Thyroid gland (tissue), 4 donors: Measurements from ENCODE around the gene FERD3L. TPM values are rescaled to one million over a fixed set of nuclear protein-coding genes. Genes with fewer than 3 reads are reported as not detected.

Source experiments
- DNase-seq, 2 donors: peaks; one replicate each; pipeline ENCODE4 v3.0.0-alpha.2; 2019
- H3K27ac ChIP-seq, 3 donors: fragments of 200-600 bp; sonication (generic); 1 replicate in 2 of 3; 2 replicates in 1 of 3; pipeline ENCODE4 v1.5.1; 2016 to 2019; ENCODE audit warnings: mild to moderate bottlenecking in 1 of 3, moderate library complexity in 1 of 3
- H3K27me3 ChIP-seq: fragments of 200-600 bp; sonication (generic); one replicate; pipeline ENCODE4 v1.5.1; 2019
- H3K36me3 ChIP-seq, 2 donors: fragments of 200-600 bp; sonication (generic); one replicate each; pipeline ENCODE4 v1.5.1; 2016 to 2019
- H3K4me1 ChIP-seq, 2 donors: fragments of 200-600 bp; sonication (generic); one replicate each; pipeline ENCODE4 v1.5.1; 2017 to 2019
- H3K4me3 ChIP-seq, 3 donors: fragments of 200-600 bp; sonication (generic); replicated peaks in 1 of 3; 1 replicate in 2 of 3; 2 replicates in 1 of 3; pipeline ENCODE4 v1.5.1; 2016; ENCODE audit warnings: mild to moderate bottlenecking in 1 of 3
- H3K9me3 ChIP-seq: fragments of 200-600 bp; sonication (generic); one replicate; pipeline ENCODE4 v1.5.1; 2017
- POLR2A ChIP-seq, 2 donors: fragments of 450-650 bp; IDR thresholded peaks; one replicate each; pipeline ENCODE4 v1.6.1; 2017; ENCODE audit warnings: antibody characterized with exemption in 2 of 2, mild to moderate bottlenecking in 2 of 2, moderate library complexity in 1 of 2
- WGBS, 2 donors: methylation state at CpG; one replicate each; pipeline ENCODE4 v1.1.5; 2017; 5-methylcytosine and 5-hydroxymethylcytosine counted together
- intact Hi-C: fragments of 100-400 bp; cut with DNase I; formaldehyde crosslinking; loops from one replicate; pipeline ENCODE4 v1.15.1; 2023
- total RNA-seq, 4 donors: library from RNA; depleted of rRNA; stranded (reverse); fragments of >200 nt; gene quantifications; one replicate each; pipeline ENCODE4 v1.2.3, GENCODE V29; 2016
- TF ChIP-seq, protein P1 (sequence below), 6 experiments: fragments of 200-600 bp in 3 of 6; fragments of 450-650 bp in 3 of 6; sonication (generic) in 3 of 6; IDR thresholded peaks; one replicate each; pipeline ENCODE4 v1.5.1; 2016 to 2019; ENCODE audit warnings: antibody characterized with exemption in 6 of 6, mild to moderate bottlenecking in 2 of 6, inconsistent platforms in 1 of 6, moderate library complexity in 1 of 6

The FERD3L gene
- total RNA-seq, 4 donors from 2014 or later: not detected

GRCh38 chr7:19105546-19105945 is 39.7 kb downstream of the FERD3L start:
- no peak overlapping the region for H3K27ac ChIP-seq
- 28 to 41% methylated on average over 4 of the region's 4 CpGs for WGBS, 2 donors
- H3K27me3 ChIP-seq: peaks cover 21% of the 10 kb centered on the region

GRCh38 chr7:19104811-19105210 is 40.4 kb downstream of the FERD3L start:
- no peak overlapping the region for H3K4me3 ChIP-seq
- peaks cover 21% of the 10 kb centered on the region for H3K27me3 ChIP-seq
- intact Hi-C loops: no loop called here
- no peak overlapping the region for H3K27ac ChIP-seq
- 63 to 67% methylated on average over 4 of the region's 4 CpGs for WGBS, 2 donors
- H3K36me3 ChIP-seq: no peaks in the 10 kb centered on the region
- H3K4me1 ChIP-seq: peaks cover 12 to 21% of the 10 kb centered on the region in 2 donors
- DNase-seq: no peak
- no peaks in the 10 kb centered on the region for H3K9me3 ChIP-seq
- TF ChIP-seq POLR2A (IDR thresholded peaks at IDR 0.05): no peak
- TF ChIP-seq, protein P1, sequence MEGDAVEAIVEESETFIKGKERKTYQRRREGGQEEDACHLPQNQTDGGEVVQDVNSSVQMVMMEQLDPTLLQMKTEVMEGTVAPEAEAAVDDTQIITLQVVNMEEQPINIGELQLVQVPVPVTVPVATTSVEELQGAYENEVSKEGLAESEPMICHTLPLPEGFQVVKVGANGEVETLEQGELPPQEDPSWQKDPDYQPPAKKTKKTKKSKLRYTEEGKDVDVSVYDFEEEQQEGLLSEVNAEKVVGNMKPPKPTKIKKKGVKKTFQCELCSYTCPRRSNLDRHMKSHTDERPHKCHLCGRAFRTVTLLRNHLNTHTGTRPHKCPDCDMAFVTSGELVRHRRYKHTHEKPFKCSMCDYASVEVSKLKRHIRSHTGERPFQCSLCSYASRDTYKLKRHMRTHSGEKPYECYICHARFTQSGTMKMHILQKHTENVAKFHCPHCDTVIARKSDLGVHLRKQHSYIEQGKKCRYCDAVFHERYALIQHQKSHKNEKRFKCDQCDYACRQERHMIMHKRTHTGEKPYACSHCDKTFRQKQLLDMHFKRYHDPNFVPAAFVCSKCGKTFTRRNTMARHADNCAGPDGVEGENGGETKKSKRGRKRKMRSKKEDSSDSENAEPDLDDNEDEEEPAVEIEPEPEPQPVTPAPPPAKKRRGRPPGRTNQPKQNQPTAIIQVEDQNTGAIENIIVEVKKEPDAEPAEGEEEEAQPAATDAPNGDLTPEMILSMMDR (IDR thresholded peaks at IDR 0.05): no peak

More at GRCh38 chr7:19105546-19105945, 39.7 kb downstream of the FERD3L start:
- no peak overlapping the region for H3K4me3 ChIP-seq
- intact Hi-C loops: no loop called here
- H3K36me3 ChIP-seq: no peaks in the 10 kb centered on the region
- TF ChIP-seq POLR2A (IDR thresholded peaks at IDR 0.05): no peak
- TF ChIP-seq, protein P1 (IDR thresholded peaks at IDR 0.05): no peak
- H3K9me3 ChIP-seq: no peaks in the 10 kb centered on the region
- DNase-seq: no peak
- peaks cover 12 to 21% of the 10 kb centered on the region in 2 donors for H3K4me1 ChIP-seq

DNA sequence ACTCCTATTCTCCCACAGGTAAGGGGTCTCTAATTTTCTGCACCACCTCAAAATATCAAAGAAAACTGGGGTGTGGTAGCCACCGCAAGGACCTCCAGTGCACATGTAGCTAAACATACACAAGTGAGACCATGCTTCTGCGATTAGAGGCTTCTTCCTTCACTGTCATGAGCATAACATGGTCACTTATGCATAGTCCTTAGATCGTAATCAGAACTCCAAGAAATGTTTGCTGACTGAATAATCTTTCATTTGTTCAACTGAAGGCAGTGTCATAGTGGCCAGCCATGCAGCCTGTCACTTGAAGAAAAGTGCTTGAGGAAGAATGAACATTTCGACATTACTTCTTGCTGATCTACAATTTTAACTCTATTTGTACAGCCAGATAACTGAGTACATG is 42.3 kb downstream of the FERD3L start:
- intact Hi-C loops: no loop called here
- Histone ChIP-seq H3K4me3 (no peak overlapping the region), H3K36me3 (no peaks in the 10 kb centered on the region), H3K27me3 (peaks cover 15% of the 10 kb centered on the region), H3K4me1 (peaks cover 12 to 18% of the 10 kb centered on the region in 2 donors), H3K9me3 (no peaks in the 10 kb centered on the region), H3K27ac (no peak overlapping the region)
- WGBS, 2 donors: 85% methylated on average over 4 of the region's 4 CpGs
- TF ChIP-seq, protein P1 (IDR thresholded peaks at IDR 0.05): no peak
- TF ChIP-seq POLR2A (IDR thresholded peaks at IDR 0.05): no peak
- no peak for DNase-seq

GRCh38 chr7:19101909-19102308 is 43.3 kb downstream of the FERD3L start:
- no peaks in the 10 kb centered on the region for H3K36me3 ChIP-seq
- 70 to 79% methylated on average over 2 of the region's 2 CpGs for WGBS, 2 donors
- intact Hi-C loops: no loop called here
- no peak overlapping the region for H3K4me3 ChIP-seq
- no peaks in the 10 kb centered on the region for H3K9me3 ChIP-seq
- no peak for DNase-seq
- no peak overlapping the region for H3K27ac ChIP-seq
- peaks cover 4 to 10% of the 10 kb centered on the region in 2 donors for H3K4me1 ChIP-seq
- no peak for TF ChIP-seq POLR2A (IDR thresholded peaks at IDR 0.05)
- TF ChIP-seq, protein P1 (IDR thresholded peaks at IDR 0.05): no peak
- H3K27me3 ChIP-seq: peaks cover 7% of the 10 kb centered on the region

GRCh38 chr7:19101472-19101871 is 43.7 kb downstream of the FERD3L start:
- TF ChIP-seq POLR2A (IDR thresholded peaks at IDR 0.05): no peak
- TF ChIP-seq, protein P1 (IDR thresholded peaks at IDR 0.05): no peak
- intact Hi-C loops: no loop called here
- WGBS, 2 donors: 63 to 72% methylated on average over 1 of the region's 1 CpG
- H3K4me3 ChIP-seq: no peak overlapping the region
- DNase-seq: no peak
- no peaks in the 10 kb centered on the region for H3K9me3 ChIP-seq
- H3K36me3 ChIP-seq: no peaks in the 10 kb centered on the region
- H3K27ac ChIP-seq: no peak overlapping the region
- peaks cover 0 to 5% of the 10 kb centered on the region in 2 donors for H3K4me1 ChIP-seq
- H3K27me3 ChIP-seq: peaks cover 2% of the 10 kb centered on the region
